ENCODE measurements around the gene GOLGA3. TPM values are rescaled to one million over a fixed set of nuclear protein-coding genes. Genes with fewer than 3 reads are reported as not detected.

GOLGA3 gene
- total RNA-seq, 4 donors from 2014 or later, result 47.8 to 90.8 (median 76.6) TPM

GRCh38 chr12:132834181-132834711 is 5.6 kb upstream of the GOLGA3 start:
- H3K36me3 ChIP-seq, result peaks cover 0 to 5% (median 0%) of the 10 kb centered on the region in 3 donors
- peak in 1 of 3 donors; percentile 54 for DNase-seq
- H3K27me3 ChIP-seq, result no peaks in the 10 kb centered on the region
- H3K27ac ChIP-seq, result peak overlapping the region in 1 of 4 donors; percentile 52
- no peak overlapping the region for H3K4me3 ChIP-seq
- TF ChIP-seq POLR2A (IDR thresholded peaks at IDR 0.05) (no peak), CTCF (IDR thresholded peaks at IDR 0.05) (no peak)
- H3K9me3 ChIP-seq, result no peaks in the 10 kb centered on the region
- H3K4me1 ChIP-seq, result no peaks in the 10 kb centered on the region

- no peak overlapping the region for H3K27ac ChIP-seq
- H3K27me3 ChIP-seq, result no peaks in the 10 kb centered on the region
- no peak overlapping the region for H3K4me3 ChIP-seq
- H3K4me1 ChIP-seq, result no peaks in the 10 kb centered on the region
- no peak for DNase-seq
- H3K9me3 ChIP-seq, result no peaks in the 10 kb centered on the region
- TF ChIP-seq CTCF (IDR thresholded peaks at IDR 0.05) (no peak), POLR2A (IDR thresholded peaks at IDR 0.05) (no peak)
- H3K36me3 ChIP-seq, result peaks cover 0 to 5% (median 0%) of the 10 kb centered on the region in 3 donors
These were observed 4.7 kb upstream of the GOLGA3 start for GRCh38 chr12:132833341-132833740.

- no peak overlapping the region for H3K27ac ChIP-seq
- no peak for TF ChIP-seq POLR2A (IDR thresholded peaks at IDR 0.05)
- no peak for TF ChIP-seq CTCF (IDR thresholded peaks at IDR 0.05)
- DNase-seq, result no peak
- H3K9me3 ChIP-seq, result no peaks in the 10 kb centered on the region
- H3K4me3 ChIP-seq, result no peak overlapping the region
- H3K4me1 ChIP-seq, result peaks cover 0 to 14% (median 4%) of the 10 kb centered on the region in 4 donors
- no peaks in the 10 kb centered on the region for H3K27me3 ChIP-seq
- H3K36me3 ChIP-seq, result peaks cover 0 to 7% (median 0%) of the 10 kb centered on the region in 3 donors
These were observed 3.1 kb upstream of the GOLGA3 start for GRCh38 chr12:132831771-132832170.

GRCh38 chr12:132827763-132828703 is 636 bp downstream of the GOLGA3 start:
- no peaks in the 10 kb centered on the region for H3K27me3 ChIP-seq
- no peaks in the 10 kb centered on the region for H3K9me3 ChIP-seq
- peaks cover 0 to 23% (median 6%) of the 10 kb centered on the region in 4 donors for H3K4me1 ChIP-seq
- TF ChIP-seq POLR2A (IDR thresholded peaks at IDR 0.05), result no peak
- TF ChIP-seq CTCF (IDR thresholded peaks at IDR 0.05), result no peak
- peaks cover 0 to 28% (median 0%) of the 10 kb centered on the region in 3 donors for H3K36me3 ChIP-seq
- DNase-seq, result peak in 2 of 3 donors; percentile 65 to 67
- H3K27ac ChIP-seq, result peak overlapping the region; percentile 92 to 97 (median 97)
- H3K4me3 ChIP-seq, result peak overlapping the region; percentile 80 to 98 (median 84)

GRCh38 chr12:132825861-132826260 is 2.8 kb downstream of the GOLGA3 start:
- H3K27ac ChIP-seq, result no peak overlapping the region
- H3K4me3 ChIP-seq, result no peak overlapping the region
- H3K4me1 ChIP-seq, result peaks cover 0 to 23% (median 6%) of the 10 kb centered on the region in 4 donors
- TF ChIP-seq CTCF (IDR thresholded peaks at IDR 0.05), result no peak
- no peak for TF ChIP-seq POLR2A (IDR thresholded peaks at IDR 0.05)
- peaks cover 0 to 39% (median 0%) of the 10 kb centered on the region in 3 donors for H3K36me3 ChIP-seq
- DNase-seq, result no peak
- H3K27me3 ChIP-seq, result no peaks in the 10 kb centered on the region
- H3K9me3 ChIP-seq, result no peaks in the 10 kb centered on the region
